Keratinocyte (primary cell): ENCODE data around the gene RAB40A. TPM values are rescaled to one million over a fixed set of nuclear protein-coding genes. Genes with fewer than 3 reads are reported as not detected.

ENCODE experiments used
- DNase-seq: peaks from one replicate; pipeline ENCODE4 v3.0.0-alpha.2; 2011; ENCODE audit warnings: low read depth, missing footprints, low spot score
- FAIRE-seq: peaks from 2 replicates; lab custom pipeline; 2011; peaks lifted over from hg19 to GRCh38; lab: Jason Lieb, UNC
- H2AFZ ChIP-seq: 2 replicates; pipeline ENCODE4 v1.6.0; 2012; ENCODE audit warnings: low read length, control low read depth, inconsistent platforms; ENCODE audit not compliant: control insufficient read depth
- H3K27ac ChIP-seq: 2 replicates; pipeline ENCODE4 v1.5.1; 2011; ENCODE audit warnings: low read length; ENCODE audit not compliant: control insufficient read depth, insufficient read depth
- H3K27me3 ChIP-seq: 3 replicates; pipeline ENCODE4 v1.6.0; 2011; ENCODE audit warnings: low read length; ENCODE audit not compliant: control insufficient read depth, insufficient read depth; ENCODE audit errors: extremely low read depth
- H3K36me3 ChIP-seq, 2 experiments: 2 replicates in 1 of 2; 3 replicates in 1 of 2; pipeline ENCODE4 v1.5.1; 2011; ENCODE audit warnings: low read length in 2 of 2, mild to moderate bottlenecking in 1 of 2; ENCODE audit not compliant: control insufficient read depth in 2 of 2, insufficient read depth in 2 of 2; ENCODE audit errors: extremely low read depth in 1 of 2
- H3K4me1 ChIP-seq: 3 replicates; pipeline ENCODE4 v1.5.1; 2011; ENCODE audit warnings: low read length; ENCODE audit not compliant: control insufficient read depth, insufficient read depth; ENCODE audit errors: extremely low read depth
- H3K4me2 ChIP-seq: 3 replicates; pipeline ENCODE4 v1.6.0; 2011; ENCODE audit warnings: low read depth, low read length; ENCODE audit not compliant: control insufficient read depth, insufficient read depth; ENCODE audit errors: extremely low read depth
- H3K4me3 ChIP-seq, 3 experiments: fragments of 200-600 bp in 1 of 3; sonication (generic) in 1 of 3; 2 replicates in 2 of 3; 3 replicates in 1 of 3; pipeline ENCODE4 v1.5.1; 2011 to 2016; ENCODE audit warnings: low read length in 3 of 3, mild to moderate bottlenecking in 3 of 3, control low read depth in 2 of 3, inconsistent platforms in 1 of 3, low read depth in 1 of 3, mixed read lengths in 1 of 3, mixed run types in 1 of 3, moderate library complexity in 1 of 3; ENCODE audit not compliant: control insufficient read depth in 2 of 3, insufficient read depth in 2 of 3; ENCODE audit errors: extremely low read depth in 1 of 3
- H3K79me2 ChIP-seq: 2 replicates; pipeline ENCODE4 v1.6.0; 2012; ENCODE audit warnings: low read length; ENCODE audit not compliant: control insufficient read depth, insufficient read depth
- H3K9ac ChIP-seq: 3 replicates; pipeline ENCODE4 v1.6.0; 2011; ENCODE audit warnings: low read length; ENCODE audit not compliant: control insufficient read depth, insufficient read depth; ENCODE audit errors: extremely low read depth
- H3K9me1 ChIP-seq: 3 replicates; pipeline ENCODE4 v1.6.0; 2011; ENCODE audit warnings: low read length; ENCODE audit not compliant: control insufficient read depth, insufficient read depth; ENCODE audit errors: extremely low read depth
- H3K9me3 ChIP-seq: 2 replicates; pipeline ENCODE4 v1.5.1; 2012; ENCODE audit warnings: low read depth, low read length; ENCODE audit not compliant: control insufficient read depth
- H4K20me1 ChIP-seq: 3 replicates; pipeline ENCODE4 v1.6.0; 2011; ENCODE audit warnings: low read length; ENCODE audit not compliant: control insufficient read depth, insufficient read depth; ENCODE audit errors: extremely low read depth
- EZH2 ChIP-seq: IDR thresholded peaks from one replicate; pipeline ENCODE4 v1.6.1; 2012; ENCODE audit warnings: inconsistent platforms, mild to moderate bottlenecking, low read length, moderate library complexity
- dilution Hi-C: fragments of 300-500 bp; cut with MboI; formaldehyde crosslinking; loops from one replicate; pipeline ENCODE4 v1.7.0; 2020; ENCODE audit warnings: low sequenced_read_pairs; ENCODE audit not compliant: extremely low pct_ligation_motif_present
- polyA plus RNA-seq, 5 experiments: library from polyadenylated mRNA; depleted of rRNA in 3 of 5; stranded (reverse) in 3 of 5; stranded (forward) in 1 of 5; unstranded in 1 of 5; fragments of >200 nt; gene quantifications; 1 replicate in 1 of 5; 2 replicates in 3 of 5; 3 replicates in 1 of 5; pipeline versions ENCODE4 v1.2.1 to v1.2.3, GENCODE V29; 2011 to 2012; ENCODE audit warnings: missing spikeins in 2 of 5, low read depth in 1 of 5, low replicate concordance in 1 of 5
- TF ChIP-seq, protein P1 (sequence below), 3 experiments: IDR thresholded peaks in 1 of 3; conservative IDR thresholded peaks in 1 of 3; optimal IDR thresholded peaks in 1 of 3; 2 replicates in 2 of 3; 3 replicates in 1 of 3; pipeline versions ENCODE3 to v1.5.1; 2011; ENCODE audit warnings: low read length in 3 of 3, mild to moderate bottlenecking in 3 of 3, moderate library complexity in 2 of 3, control low read depth in 1 of 3, inconsistent platforms in 1 of 3; ENCODE audit not compliant: insufficient read depth in 2 of 3; ENCODE audit errors: extremely low read depth in 1 of 3

Gene RAB40A
- polyA plus RNA-seq, 1 donor (not counting 4 experiments of a cell fraction or from before 2014, with no cell fraction given): 0.33 TPM

DNA sequence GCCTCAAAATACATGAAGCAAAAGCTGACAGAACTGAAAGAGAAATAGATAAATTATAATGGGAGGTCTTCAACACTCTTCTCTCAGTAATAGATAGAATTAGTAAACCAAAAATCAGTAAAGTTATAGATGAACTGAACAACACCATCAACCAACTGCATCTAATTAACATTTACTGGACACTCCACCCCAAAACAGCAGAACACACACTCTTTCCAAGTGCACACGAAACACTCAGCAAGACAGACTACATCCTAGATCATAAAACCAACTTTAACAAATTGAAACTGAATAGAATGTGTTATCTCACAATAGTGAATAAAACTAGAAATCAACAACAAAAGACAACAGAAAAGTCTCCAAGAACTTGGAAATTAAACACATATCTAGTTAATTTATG is 41.0 kb upstream of the RAB40A start:
- FAIRE-seq: no peak
- dilution Hi-C loops: no loop called here
- no peak for TF ChIP-seq EZH2
- TF ChIP-seq, protein P1, sequence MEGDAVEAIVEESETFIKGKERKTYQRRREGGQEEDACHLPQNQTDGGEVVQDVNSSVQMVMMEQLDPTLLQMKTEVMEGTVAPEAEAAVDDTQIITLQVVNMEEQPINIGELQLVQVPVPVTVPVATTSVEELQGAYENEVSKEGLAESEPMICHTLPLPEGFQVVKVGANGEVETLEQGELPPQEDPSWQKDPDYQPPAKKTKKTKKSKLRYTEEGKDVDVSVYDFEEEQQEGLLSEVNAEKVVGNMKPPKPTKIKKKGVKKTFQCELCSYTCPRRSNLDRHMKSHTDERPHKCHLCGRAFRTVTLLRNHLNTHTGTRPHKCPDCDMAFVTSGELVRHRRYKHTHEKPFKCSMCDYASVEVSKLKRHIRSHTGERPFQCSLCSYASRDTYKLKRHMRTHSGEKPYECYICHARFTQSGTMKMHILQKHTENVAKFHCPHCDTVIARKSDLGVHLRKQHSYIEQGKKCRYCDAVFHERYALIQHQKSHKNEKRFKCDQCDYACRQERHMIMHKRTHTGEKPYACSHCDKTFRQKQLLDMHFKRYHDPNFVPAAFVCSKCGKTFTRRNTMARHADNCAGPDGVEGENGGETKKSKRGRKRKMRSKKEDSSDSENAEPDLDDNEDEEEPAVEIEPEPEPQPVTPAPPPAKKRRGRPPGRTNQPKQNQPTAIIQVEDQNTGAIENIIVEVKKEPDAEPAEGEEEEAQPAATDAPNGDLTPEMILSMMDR (optimal IDR thresholded peaks at IDR 0.05 in 1 of 3, IDR thresholded peaks at IDR 0.05 in 1 of 3, conservative IDR thresholded peaks at IDR 0.05 in 1 of 3; ENCODE audit: extremely low read depth in 1 of 3, insufficient read depth in 2 of 3, low read length in 3 of 3): no peak

DNA sequence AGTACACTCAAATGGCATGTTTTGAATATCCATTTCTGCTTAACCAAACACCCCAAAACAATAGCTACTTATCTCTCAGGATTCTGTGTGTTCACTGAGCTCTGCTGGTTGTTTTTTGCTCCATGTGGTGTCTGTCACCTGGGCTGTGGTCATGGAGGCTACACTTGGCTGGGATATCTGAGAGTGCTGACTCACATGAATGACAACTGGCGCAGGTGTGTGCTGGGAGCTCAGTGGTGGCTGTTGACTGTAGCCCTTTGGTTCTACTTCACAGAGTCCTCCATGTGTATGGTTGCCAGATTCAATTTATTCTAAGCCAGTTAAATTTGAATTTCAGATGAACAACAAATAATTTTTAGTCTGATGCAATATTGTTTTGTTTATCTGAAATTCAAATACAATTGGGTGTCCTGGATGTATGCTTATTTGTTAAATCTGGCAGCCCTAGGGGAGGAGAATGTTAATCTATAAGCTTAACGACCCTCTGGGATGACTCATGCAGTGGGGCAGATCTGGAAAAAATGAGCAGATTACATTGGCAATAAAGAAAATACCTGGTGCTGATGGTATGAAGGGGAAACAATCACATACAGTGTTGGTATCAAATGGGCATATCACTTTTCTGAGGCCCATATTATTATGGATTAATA is 37.8 kb upstream of the RAB40A start:
- FAIRE-seq (no peak), DNase-seq (no peak)
- Histone ChIP-seq H3K36me3 (no peaks in the 10 kb centered on the region), H2AFZ (no peak overlapping the region), H3K9me1 (no peaks in the 10 kb centered on the region), H3K4me1 (peaks cover under 1% of the 10 kb centered on the region), H3K9me3 (no peaks in the 10 kb centered on the region), H3K79me2 (no peaks in the 10 kb centered on the region), H3K27ac (no peak overlapping the region), H3K9ac (no peak overlapping the region), H3K4me2 (no peak overlapping the region), H3K4me3 (no peak overlapping the region), H4K20me1 (no peaks in the 10 kb centered on the region), H3K27me3 (no peaks in the 10 kb centered on the region)
- TF ChIP-seq EZH2: no peak
- TF ChIP-seq, protein P1 (optimal IDR thresholded peaks at IDR 0.05 in 1 of 3, IDR thresholded peaks at IDR 0.05 in 1 of 3, conservative IDR thresholded peaks at IDR 0.05 in 1 of 3; ENCODE audit: extremely low read depth in 1 of 3, insufficient read depth in 2 of 3, low read length in 3 of 3): no peak
- dilution Hi-C loops: no loop called here

More for the DNA sequence above, 41.0 kb upstream of the RAB40A start:
- no peaks in the 10 kb centered on the region for H3K9me1 ChIP-seq
- no peak overlapping the region for H3K4me2 ChIP-seq
- H3K79me2 ChIP-seq: no peaks in the 10 kb centered on the region
- H3K4me3 ChIP-seq: no peak overlapping the region
- H3K9ac ChIP-seq: no peak overlapping the region
- H3K9me3 ChIP-seq: no peaks in the 10 kb centered on the region
- H2AFZ ChIP-seq: no peak overlapping the region
- H3K36me3 ChIP-seq: no peaks in the 10 kb centered on the region
- H3K27ac ChIP-seq: no peak overlapping the region
- no peaks in the 10 kb centered on the region for H3K27me3 ChIP-seq
- H3K4me1 ChIP-seq: peaks cover 13% of the 10 kb centered on the region
- no peak for DNase-seq
- H4K20me1 ChIP-seq: no peaks in the 10 kb centered on the region
